CD8-positive, alpha-beta memory T cell (primary cell): Measurements from ENCODE around the gene KCNA1. TPM values are rescaled to one million over a fixed set of nuclear protein-coding genes. Genes with fewer than 3 reads are reported as not detected.

Experiments
- CTCF ChIA-PET: fragments of 350-600 bp; sonication (Branson Sonifier 250); formaldehyde crosslinking; loops from one replicate; lab custom pipeline; 2021; ENCODE audit warnings: antibody characterized with exemption; lab: Charles Lee
- POLR2A ChIA-PET: fragments of 350-600 bp; sonication (Branson Sonifier 250); formaldehyde crosslinking; loops from one replicate; lab custom pipeline; 2021; ENCODE audit warnings: antibody characterized with exemption; lab: Charles Lee
- DNase-seq, 5 donors: peaks; one replicate each; pipeline versions ENCODE4 v3.0.0 to v3.0.0-alpha.2; 2020 to 2022; ENCODE audit warnings: mixed read lengths in 1 of 5
- H3K27ac ChIP-seq: one replicate; pipeline ENCODE4 v1.7.0; 2013; ENCODE audit warnings: low read depth, mild to moderate bottlenecking, low read length, moderate library complexity
- H3K27me3 ChIP-seq: 2 replicates; pipeline ENCODE4 v1.7.0; 2013; ENCODE audit warnings: low read length, mild to moderate bottlenecking; ENCODE audit not compliant: insufficient read depth, poor library complexity, severe bottlenecking
- H3K36me3 ChIP-seq: 2 replicates; pipeline ENCODE4 v1.7.0; 2013; ENCODE audit warnings: mild to moderate bottlenecking, low read length, moderate library complexity; ENCODE audit not compliant: insufficient read depth
- H3K4me1 ChIP-seq: 2 replicates; pipeline ENCODE4 v1.7.0; 2013; ENCODE audit warnings: mild to moderate bottlenecking, low read length, moderate library complexity; ENCODE audit not compliant: insufficient read depth
- H3K4me3 ChIP-seq: 2 replicates; pipeline ENCODE4 v1.7.0; 2013; ENCODE audit warnings: mild to moderate bottlenecking, low read length
- H3K9me3 ChIP-seq: 2 replicates; pipeline ENCODE4 v1.7.0; 2013; ENCODE audit warnings: mild to moderate bottlenecking, low read length
- H3K27ac Mint-ChIP-seq, 8 donors: one replicate each; pipeline ENCODE4 v1.8.0; 2020 to 2021; ENCODE audit warnings: mixed read lengths in 8 of 8, mild to moderate bottlenecking in 6 of 8, inconsistent platforms in 3 of 8, moderate library complexity in 3 of 8
- H3K27me3 Mint-ChIP-seq, 2 donors: one replicate each; pipeline ENCODE4 v1.8.0; 2020 to 2021; ENCODE audit warnings: mixed read lengths in 2 of 2, mild to moderate bottlenecking in 1 of 2, moderate library complexity in 1 of 2
- H3K36me3 Mint-ChIP-seq, 3 donors: one replicate each; pipeline ENCODE4 v1.8.0; 2020 to 2021; ENCODE audit warnings: mixed read lengths in 3 of 3, inconsistent platforms in 1 of 3, mild to moderate bottlenecking in 1 of 3
- H3K4me1 Mint-ChIP-seq, 3 donors: one replicate each; pipeline ENCODE4 v1.8.0; 2020 to 2021; ENCODE audit warnings: mixed read lengths in 3 of 3, inconsistent platforms in 1 of 3, mild to moderate bottlenecking in 1 of 3
- H3K4me3 Mint-ChIP-seq, 7 donors: one replicate each; pipeline ENCODE4 v1.8.0; 2020 to 2021; ENCODE audit warnings: mixed read lengths in 7 of 7, mild to moderate bottlenecking in 6 of 7, moderate library complexity in 4 of 7, inconsistent platforms in 2 of 7
- H3K9me3 Mint-ChIP-seq, 5 donors: one replicate each; pipeline ENCODE4 v1.8.0; 2020 to 2022; ENCODE audit warnings: mixed read lengths in 5 of 5, mild to moderate bottlenecking in 3 of 5, moderate library complexity in 2 of 5, inconsistent platforms in 1 of 5
- polyA plus RNA-seq: library from polyadenylated mRNA; unstranded; fragments of 300-500 nt; fragmentation: Illumina TruSeq; gene quantifications from one replicate; pipeline ENCODE4 v1.2.3, GENCODE V29; 2021
- total RNA-seq, 2 experiments: library from RNA; stranded (reverse); gene quantifications; one replicate each; pipeline ENCODE4 v1.2.3, GENCODE V29; 2021

The KCNA1 gene
- total and polyA plus RNA-seq, 3 experiments from 2014 or later = not detected

DNA sequence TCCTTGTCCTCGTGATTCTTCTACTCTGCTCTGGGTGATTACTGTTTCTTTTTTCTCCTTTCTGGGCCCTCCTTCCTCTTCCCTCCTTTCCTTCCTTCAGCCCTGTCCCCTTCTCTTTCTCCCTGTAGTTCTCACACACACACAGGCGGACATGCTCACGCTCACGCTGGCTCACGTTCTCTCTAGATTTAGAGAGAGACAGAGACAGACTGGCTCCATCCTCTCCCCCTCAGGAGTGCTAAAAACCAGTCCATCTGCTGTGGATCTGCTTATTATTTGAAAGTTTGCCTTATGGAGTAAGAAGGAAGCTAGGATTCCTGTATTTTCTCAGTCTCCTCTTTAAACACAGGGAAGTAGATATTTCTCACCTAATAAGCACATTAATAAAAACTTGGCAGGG is 48.1 kb downstream of the KCNA1 start:
- Mint-ChIP-seq H3K4me3 (no peak overlapping the region), H3K36me3 (no peaks in the 10 kb centered on the region), H3K4me1 (no peaks in the 10 kb centered on the region), H3K9me3 (no peaks in the 10 kb centered on the region), H3K27ac (no peak overlapping the region), H3K27me3 (peaks cover 17 to 42% of the 10 kb centered on the region in 2 donors)
- Histone ChIP-seq H3K9me3 (no peaks in the 10 kb centered on the region), H3K4me1 (no peaks in the 10 kb centered on the region), H3K27ac (no peak overlapping the region), H3K4me3 (no peak overlapping the region), H3K27me3 (no peaks in the 10 kb centered on the region), H3K36me3 (no peaks in the 10 kb centered on the region)
- POLR2A ChIA-PET = no interaction called here
- no peak for DNase-seq
- CTCF ChIA-PET = no interaction called here

DNA sequence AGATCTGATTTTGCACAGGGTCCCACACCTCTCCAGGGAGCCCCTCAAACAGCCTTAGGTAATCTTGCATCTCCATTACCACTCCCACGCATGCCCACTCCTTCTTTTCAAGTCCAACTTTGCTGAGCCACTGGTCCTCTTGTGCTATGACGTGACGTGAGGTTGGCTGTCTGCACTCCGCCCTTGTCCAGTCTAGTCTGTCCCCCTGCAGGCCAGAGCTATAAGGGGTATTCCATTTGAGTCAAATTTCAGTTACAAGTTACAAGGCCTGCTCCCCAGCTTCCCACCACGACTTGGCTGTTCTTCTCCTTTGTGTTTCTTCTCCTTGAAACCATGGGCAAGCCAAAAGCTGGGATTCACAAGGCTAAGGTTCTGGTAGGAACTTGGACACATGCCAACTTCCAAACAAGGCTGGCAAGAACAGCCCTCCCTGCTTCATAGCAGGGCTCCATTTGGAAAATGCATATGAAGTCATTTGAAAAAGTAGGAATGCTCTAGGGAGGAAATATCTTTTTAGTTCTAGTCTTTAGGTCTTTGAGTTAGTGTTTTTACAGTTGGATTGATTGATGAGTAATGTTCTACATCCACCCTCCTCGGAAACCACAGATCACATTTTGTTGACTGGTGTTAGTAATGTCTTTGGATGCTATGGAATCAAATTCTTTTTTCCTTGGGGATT is 49.1 kb downstream of the KCNA1 start:
- H3K36me3 Mint-ChIP-seq = no peaks in the 10 kb centered on the region
- Histone ChIP-seq H3K36me3 (no peaks in the 10 kb centered on the region), H3K4me1 (no peaks in the 10 kb centered on the region), H3K4me3 (no peak overlapping the region), H3K27me3 (no peaks in the 10 kb centered on the region), H3K9me3 (no peaks in the 10 kb centered on the region), H3K27ac (no peak overlapping the region)
- no peaks in the 10 kb centered on the region for H3K4me1 Mint-ChIP-seq
- no peak overlapping the region for H3K27ac Mint-ChIP-seq
- no peak overlapping the region for H3K4me3 Mint-ChIP-seq
- H3K9me3 Mint-ChIP-seq = no peaks in the 10 kb centered on the region
- CTCF ChIA-PET = no interaction called here
- POLR2A ChIA-PET = no interaction called here
- H3K27me3 Mint-ChIP-seq = peaks cover 17 to 52% of the 10 kb centered on the region in 2 donors
- DNase-seq = no peak

DNA sequence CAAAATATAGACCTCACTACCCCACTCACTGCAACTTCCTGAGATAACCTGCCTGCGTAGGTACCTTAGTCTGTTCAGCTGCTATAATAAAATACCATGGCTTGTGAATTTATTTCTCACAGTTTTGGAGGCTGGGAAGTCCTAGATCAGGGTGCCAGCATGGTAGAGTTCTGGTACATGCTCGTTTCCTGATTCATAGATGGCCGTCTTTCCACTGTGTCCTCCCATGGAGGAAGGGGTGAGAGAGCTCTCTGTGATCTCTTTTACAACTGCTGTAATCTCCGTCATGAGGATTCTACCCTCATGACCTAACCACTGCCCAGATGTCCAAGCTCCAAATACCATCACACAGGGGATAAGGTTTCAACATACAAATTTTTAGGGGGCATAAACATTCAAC is 49.7 kb downstream of the KCNA1 start:
- no peak overlapping the region for H3K27ac ChIP-seq
- Mint-ChIP-seq H3K27ac (no peak overlapping the region), H3K4me1 (no peaks in the 10 kb centered on the region), H3K9me3 (no peaks in the 10 kb centered on the region), H3K36me3 (no peaks in the 10 kb centered on the region), H3K27me3 (peaks cover 14 to 57% of the 10 kb centered on the region in 2 donors), H3K4me3 (no peak overlapping the region)
- no peaks in the 10 kb centered on the region for H3K27me3 ChIP-seq
- H3K36me3 ChIP-seq = no peaks in the 10 kb centered on the region
- no peak overlapping the region for H3K4me3 ChIP-seq
- POLR2A ChIA-PET = no interaction called here
- H3K4me1 ChIP-seq = no peaks in the 10 kb centered on the region
- CTCF ChIA-PET = no interaction called here
- no peak for DNase-seq
- H3K9me3 ChIP-seq = no peaks in the 10 kb centered on the region

DNA sequence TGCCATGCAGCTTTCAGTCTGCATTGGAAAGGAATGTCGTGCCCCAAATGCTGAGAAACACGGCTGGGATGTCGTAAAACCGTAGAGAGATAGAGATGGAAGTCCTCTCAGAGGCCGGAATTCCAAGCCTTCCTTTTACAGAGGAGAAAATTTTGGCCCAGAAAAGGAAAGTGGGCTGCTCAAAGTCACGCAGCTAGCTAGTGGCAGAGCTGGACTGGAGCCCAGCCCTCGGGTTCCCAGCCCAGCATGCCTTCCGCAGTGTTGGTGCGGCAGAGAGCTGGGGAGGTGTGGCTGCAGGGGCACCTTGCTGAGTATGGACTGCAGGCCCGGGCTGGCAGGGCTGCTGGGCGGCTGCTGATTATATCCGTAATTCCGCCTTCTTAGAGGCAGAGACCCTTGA is 50.3 kb downstream of the KCNA1 start:
- POLR2A ChIA-PET = no interaction called here
- Mint-ChIP-seq H3K36me3 (no peaks in the 10 kb centered on the region), H3K9me3 (no peaks in the 10 kb centered on the region), H3K27ac (peak overlapping the region in 1 of 8 donors; percentile 68), H3K27me3 (peaks cover 14 to 62% of the 10 kb centered on the region in 2 donors), H3K4me1 (no peaks in the 10 kb centered on the region), H3K4me3 (no peak overlapping the region)
- CTCF ChIA-PET = no interaction called here
- Histone ChIP-seq H3K9me3 (no peaks in the 10 kb centered on the region), H3K36me3 (no peaks in the 10 kb centered on the region), H3K27me3 (no peaks in the 10 kb centered on the region), H3K27ac (no peak overlapping the region), H3K4me1 (no peaks in the 10 kb centered on the region), H3K4me3 (no peak overlapping the region)
- no peak for DNase-seq

DNA sequence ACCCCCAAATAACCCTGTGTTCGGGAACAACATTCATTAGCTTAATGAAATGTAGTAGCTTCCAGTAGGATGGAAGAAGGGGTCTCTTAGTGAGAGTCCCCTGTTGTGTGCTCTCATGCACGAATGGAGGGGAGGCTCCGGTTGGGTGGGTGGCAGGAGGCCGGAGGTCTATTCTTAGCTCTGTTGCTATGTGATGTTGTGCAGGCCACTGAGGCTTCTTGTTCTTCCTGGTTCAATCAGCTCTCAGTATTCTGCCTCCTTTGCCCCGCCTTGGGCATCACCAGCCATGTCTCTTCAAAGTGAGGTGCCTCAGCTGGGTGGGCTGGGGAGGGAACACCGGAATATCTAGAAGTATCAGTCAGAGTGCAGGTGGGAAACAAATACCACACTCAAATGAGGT is 50.8 kb downstream of the KCNA1 start:
- Mint-ChIP-seq H3K27ac (no peak overlapping the region), H3K27me3 (peaks cover 9 to 61% of the 10 kb centered on the region in 2 donors), H3K9me3 (no peaks in the 10 kb centered on the region), H3K4me1 (no peaks in the 10 kb centered on the region), H3K36me3 (no peaks in the 10 kb centered on the region), H3K4me3 (no peak overlapping the region)
- Histone ChIP-seq H3K27me3 (no peaks in the 10 kb centered on the region), H3K4me1 (no peaks in the 10 kb centered on the region), H3K36me3 (no peaks in the 10 kb centered on the region), H3K9me3 (no peaks in the 10 kb centered on the region), H3K4me3 (no peak overlapping the region), H3K27ac (no peak overlapping the region)
- CTCF ChIA-PET = no interaction called here
- POLR2A ChIA-PET = no interaction called here
- no peak for DNase-seq

DNA sequence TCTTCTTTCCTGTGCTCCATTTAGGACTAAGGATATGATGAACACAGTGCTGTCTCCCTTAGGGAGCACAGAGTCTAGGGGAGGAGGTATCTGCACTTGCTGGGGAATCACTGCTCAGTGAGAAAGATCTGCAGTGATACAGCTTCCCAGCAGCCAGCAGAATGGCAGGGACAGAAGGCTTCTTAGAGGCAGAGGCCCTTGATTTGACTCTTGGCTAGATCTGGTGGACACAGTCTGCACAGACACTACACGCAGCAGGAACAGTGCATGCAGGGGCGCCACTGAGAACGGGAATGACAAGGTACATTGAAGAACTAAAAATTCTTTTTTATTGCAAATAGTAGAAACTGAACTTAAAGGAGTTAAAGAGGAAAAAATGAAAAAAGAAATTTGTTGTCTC is 51.6 kb downstream of the KCNA1 start:
- Mint-ChIP-seq H3K27me3 (peaks cover 9 to 53% of the 10 kb centered on the region in 2 donors), H3K9me3 (no peaks in the 10 kb centered on the region), H3K36me3 (no peaks in the 10 kb centered on the region), H3K4me1 (no peaks in the 10 kb centered on the region), H3K4me3 (no peak overlapping the region), H3K27ac (no peak overlapping the region)
- H3K27me3 ChIP-seq = no peaks in the 10 kb centered on the region
- no peak overlapping the region for H3K27ac ChIP-seq
- no peaks in the 10 kb centered on the region for H3K36me3 ChIP-seq
- no peak overlapping the region for H3K4me3 ChIP-seq
- ChIA-PET POLR2A (no interaction called here), CTCF (no interaction called here)
- no peaks in the 10 kb centered on the region for H3K4me1 ChIP-seq
- H3K9me3 ChIP-seq = no peaks in the 10 kb centered on the region
- DNase-seq = no peak

DNA sequence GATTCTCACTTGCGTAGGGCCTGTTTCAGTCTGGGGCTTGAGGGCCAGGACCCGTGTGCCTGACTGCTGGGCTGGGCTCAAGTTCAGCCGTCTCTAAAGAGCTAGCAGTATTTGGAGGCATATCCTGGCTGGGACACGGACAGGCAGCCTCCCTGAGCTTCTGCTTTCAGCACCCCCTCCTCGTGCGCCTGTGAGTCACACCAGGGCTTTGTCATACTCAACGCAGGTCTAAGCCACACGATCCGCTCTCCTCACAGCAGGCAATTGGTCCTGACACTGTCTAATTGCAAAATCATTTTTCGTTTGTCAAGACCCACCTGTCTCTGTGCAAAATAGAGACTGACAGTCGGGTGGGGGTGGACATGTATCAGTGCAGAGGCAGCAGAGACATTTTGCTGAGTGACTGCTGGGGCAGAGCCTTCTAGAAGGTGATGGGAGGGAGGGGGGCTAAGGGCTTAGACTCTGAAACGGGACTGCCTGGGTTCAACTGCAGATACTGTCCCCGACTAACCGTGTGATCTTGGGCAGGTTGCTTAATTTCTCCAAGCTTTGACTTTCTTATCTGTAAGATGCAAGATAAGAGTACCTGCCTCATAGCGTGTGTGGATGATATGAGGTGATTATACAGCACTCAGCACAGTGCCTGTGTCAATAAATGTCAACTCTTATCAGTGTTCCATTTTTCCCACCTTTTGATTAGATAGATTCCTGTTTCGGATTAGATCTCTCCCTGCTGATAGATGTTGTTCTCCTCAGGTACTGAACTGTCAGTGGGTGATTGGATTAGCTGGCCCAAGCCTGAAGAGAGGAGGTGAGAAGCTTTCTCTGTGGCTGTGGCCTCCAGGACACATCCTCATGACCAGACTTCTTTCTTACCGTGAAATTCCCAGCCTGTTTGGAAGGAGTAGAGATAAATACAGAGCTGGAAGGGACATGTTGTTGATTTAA is 53.1 kb downstream of the KCNA1 start:
- POLR2A ChIA-PET = no interaction called here

More for the DNA sequence above, 53.1 kb downstream of the KCNA1 start:
- Histone ChIP-seq H3K27me3 (no peaks in the 10 kb centered on the region), H3K36me3 (no peaks in the 10 kb centered on the region), H3K4me1 (no peaks in the 10 kb centered on the region), H3K27ac (no peak overlapping the region), H3K9me3 (no peaks in the 10 kb centered on the region), H3K4me3 (no peak overlapping the region)
- no peak overlapping the region for H3K27ac Mint-ChIP-seq
- H3K36me3 Mint-ChIP-seq = no peaks in the 10 kb centered on the region
- no peak overlapping the region for H3K4me3 Mint-ChIP-seq
- peaks cover 12 to 46% of the 10 kb centered on the region in 2 donors for H3K27me3 Mint-ChIP-seq
- no peak for DNase-seq
- H3K9me3 Mint-ChIP-seq = no peaks in the 10 kb centered on the region
- CTCF ChIA-PET = no interaction called here
- no peaks in the 10 kb centered on the region for H3K4me1 Mint-ChIP-seq
